Suppressor macrophage treated with lipopolysaccharide for 1 hour (primary cell): ENCODE measurements around the gene HOXA10.

Experiments used
- DNase-seq, 3 donors: peaks; one replicate each; pipeline ENCODE4 v3.0.0-alpha.2; 2020 to 2022

Gene HOXA10

GRCh38 chr7:27128034-27128433, 46.1 kb downstream of the HOXA10 start:
- no peak for DNase-seq

GRCh38 chr7:27126596-27127327, 47.4 kb downstream of the HOXA10 start:
- no peak for DNase-seq

- DNase-seq = no peak
Measured at GRCh38 chr7:27125986-27126394, 48.1 kb downstream of the HOXA10 start.

DNA sequence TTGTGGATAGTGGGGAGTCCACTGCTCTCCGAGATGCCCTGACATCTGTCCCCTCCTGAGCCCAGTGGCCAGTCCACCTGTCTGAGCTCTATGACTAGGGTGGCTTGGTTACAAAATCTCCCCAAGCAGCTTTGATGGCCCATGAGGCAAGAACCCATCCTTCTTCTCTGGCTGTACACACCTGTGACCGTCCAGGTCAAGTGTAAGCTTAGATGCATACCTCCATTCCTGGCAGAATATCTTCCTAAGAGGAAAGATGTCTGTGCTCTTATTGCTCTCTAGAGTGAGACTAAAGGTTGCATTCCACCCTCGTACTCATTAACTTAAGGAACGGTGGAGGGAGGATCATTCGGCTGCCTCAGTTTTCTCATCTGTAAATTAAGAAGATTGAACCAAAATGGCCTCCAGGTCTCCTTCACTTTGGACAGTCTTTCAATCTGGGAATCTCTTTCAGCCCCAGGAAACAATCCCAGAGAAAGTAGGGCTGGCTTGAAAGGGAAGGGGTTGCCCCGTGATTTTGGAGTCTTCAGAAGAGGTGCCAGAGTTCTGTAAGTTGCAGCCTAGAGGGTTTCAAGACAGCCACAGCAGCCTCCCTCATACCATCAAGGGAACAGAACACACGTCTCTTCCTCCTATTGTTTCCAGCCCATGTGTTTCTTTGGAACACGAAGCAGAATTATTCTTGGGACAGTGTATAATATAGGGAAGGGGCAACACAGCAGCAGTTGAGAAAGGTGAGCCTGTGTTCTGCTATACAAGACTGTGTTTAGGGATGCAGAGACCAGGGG, 49.0 kb downstream of the HOXA10 start:
- no peak for DNase-seq

DNA sequence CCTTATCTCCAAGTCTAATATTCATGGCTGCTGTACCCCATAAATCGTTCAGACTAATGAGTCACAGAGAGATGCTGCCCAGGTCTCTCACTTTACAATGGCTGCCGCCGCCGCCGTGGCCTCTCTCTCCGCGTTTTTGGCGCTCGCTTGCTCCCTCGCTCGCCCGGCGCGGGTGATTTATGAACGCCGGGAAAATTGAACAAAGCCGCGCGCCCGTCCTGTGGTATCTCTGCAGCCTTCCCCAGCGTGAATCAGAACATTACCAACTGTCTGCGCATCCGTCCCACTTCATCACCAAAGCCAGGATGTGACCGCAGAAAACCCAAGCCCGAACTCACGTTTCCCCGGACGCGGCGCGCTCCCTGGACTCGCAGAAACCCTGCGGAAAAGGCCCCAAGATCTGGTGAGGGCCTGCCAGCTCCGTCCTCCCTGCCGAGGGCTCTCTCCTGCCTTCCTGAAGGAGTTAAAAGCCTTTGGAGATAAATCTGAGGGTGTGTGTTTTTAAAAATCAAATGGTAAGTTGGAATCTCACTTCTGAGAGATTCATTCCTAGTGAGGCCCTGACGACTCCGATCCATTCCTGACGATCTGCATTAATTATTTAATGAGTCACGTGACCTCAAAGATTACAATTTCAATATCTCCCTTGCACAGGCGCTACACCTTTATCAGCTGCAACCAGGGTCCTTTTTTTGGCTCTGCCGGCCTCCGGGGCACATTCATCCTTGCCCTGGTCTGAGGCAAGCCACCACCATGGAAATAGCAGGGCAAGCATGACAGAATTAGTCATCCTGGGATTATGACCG, 49.8 kb downstream of the HOXA10 start:
- DNase-seq = no peak

DNA sequence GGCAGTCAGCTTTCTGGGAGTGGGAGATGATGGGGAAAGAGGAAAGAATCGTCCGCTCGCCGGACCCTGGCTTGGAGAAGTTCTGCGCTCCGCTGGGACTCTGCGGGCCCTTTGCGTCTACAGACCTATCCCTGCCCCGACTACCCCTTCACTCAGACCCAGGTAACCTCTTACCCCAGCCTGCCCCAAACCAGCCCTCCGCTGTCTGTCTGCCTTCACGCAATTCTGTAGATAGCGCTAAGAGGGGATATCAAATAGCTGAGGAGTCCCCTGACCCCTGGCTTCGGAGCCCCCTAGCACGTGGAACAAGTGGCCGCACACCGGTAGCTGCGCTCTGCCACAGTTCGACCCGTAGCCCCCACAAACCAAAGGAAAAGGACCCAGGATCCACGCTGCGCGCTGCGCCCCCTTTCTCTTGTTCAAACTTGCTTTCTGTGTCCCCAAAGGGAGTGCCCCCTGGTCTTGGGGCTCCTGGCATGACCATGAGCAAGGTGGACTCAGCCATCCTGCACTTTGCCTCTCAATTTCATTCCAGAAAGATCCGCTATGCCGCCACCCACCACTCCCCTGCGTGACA, 50.6 kb downstream of the HOXA10 start:
- DNase-seq = no peak

- DNase-seq = no peak
Measured at GRCh38 chr7:27123007-27123476, 51.1 kb downstream of the HOXA10 start.

DNA sequence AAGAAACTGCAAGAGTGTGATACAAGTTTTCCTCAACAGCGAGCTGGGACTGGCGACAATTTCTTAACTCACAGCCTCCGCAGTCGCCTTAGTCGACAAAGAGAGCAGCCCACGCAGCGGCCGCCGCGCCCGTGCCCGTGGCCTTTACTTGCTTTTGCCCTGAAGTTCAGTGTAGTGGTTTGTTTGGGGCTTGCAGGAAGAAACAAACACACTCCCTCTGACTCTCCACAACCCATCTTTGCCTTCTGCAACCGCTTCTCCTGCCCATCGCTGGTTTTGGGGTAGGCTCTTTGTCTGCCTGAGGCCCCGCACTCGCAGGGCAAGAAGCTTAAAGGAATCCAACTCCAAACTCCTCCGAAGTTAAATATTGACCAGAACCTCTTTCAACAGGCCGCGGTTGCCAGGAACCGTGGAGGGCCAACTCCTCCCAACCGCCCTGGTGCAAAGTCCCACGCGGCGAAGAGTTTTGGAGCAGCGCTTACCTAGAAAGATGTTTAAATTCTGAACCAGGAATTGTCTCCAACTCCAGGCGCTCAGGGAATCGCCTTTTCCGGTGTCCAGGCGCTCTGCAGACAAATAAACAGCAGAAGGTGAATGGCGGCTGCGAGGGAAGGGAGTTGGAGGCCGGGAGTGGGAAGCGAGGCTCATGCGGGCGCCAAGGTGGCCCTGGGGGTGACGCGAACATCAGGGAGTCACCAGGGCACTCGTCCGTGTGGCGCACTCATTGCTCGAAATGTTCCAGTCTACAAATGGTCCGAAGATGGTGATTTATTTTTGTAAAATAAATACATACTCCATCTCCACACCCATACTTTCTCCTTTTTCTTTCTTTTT, 51.8 kb downstream of the HOXA10 start:
- no peak for DNase-seq

DNA sequence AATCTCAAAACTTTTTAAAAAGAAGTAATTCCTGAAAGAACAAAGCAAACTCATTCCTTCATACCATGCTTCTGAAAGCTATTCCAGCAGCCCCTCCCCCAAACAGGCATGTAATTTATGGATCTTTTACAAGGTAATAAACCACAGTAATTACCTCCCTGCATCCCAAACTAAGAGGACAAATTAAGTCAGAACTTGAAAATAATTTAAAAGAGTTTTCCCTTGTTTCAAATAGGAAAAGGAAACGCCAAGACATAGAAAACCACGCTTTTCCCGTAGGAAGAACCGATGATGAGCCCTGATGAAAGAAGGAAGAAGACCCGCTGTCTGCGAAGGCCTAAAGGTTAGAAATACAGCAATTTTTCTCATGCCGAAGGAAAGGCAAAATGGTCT, 52.4 kb downstream of the HOXA10 start:
- DNase-seq = no peak
